ENCODE data around the gene POLR1B.
"Not testable (repeated sequence)": the region's sequence is repeated elsewhere in the genome, so short reads cannot be mapped to it uniquely, and the experiment has no call there.

The POLR1B gene

GRCh38 chr2:112602917-112603316 is 60.7 kb downstream of the POLR1B start:
- no peak for DNase-seq

- DNase-seq, result no peak
These were observed 61.5 kb downstream of the POLR1B start for GRCh38 chr2:112603731-112604130.

- DNase-seq, result no peak
These were observed 62.7 kb downstream of the POLR1B start for GRCh38 chr2:112604952-112605351.

- no peak for DNase-seq
These were observed 63.7 kb downstream of the POLR1B start for GRCh38 chr2:112605926-112606325.

GRCh38 chr2:112606547-112606946 is 64.3 kb downstream of the POLR1B start:
- DNase-seq, result no peak

- no peak for DNase-seq
These were observed 65.6 kb downstream of the POLR1B start for GRCh38 chr2:112607680-112608438.

GRCh38 chr2:112609320-112609719 is 67.1 kb downstream of the POLR1B start:
- not testable (repeated sequence) for DNase-seq

- DNase-seq, result not testable (repeated sequence)
These were observed 70.0 kb downstream of the POLR1B start for GRCh38 chr2:112612283-112612682.

- DNase-seq, result peak; percentile 18
These were observed 72.1 kb downstream of the POLR1B start for GRCh38 chr2:112614201-112614840.

GRCh38 chr2:112615051-112615450 is 72.8 kb downstream of the POLR1B start:
- DNase-seq, result no peak

- not testable (repeated sequence) for DNase-seq
These were observed 73.5 kb downstream of the POLR1B start for GRCh38 chr2:112615798-112616197.

- no peak for DNase-seq
These were observed 76.1 kb downstream of the POLR1B start for GRCh38 chr2:112618383-112618782.

- DNase-seq, result no peak
These were observed 79.7 kb downstream of the POLR1B start for GRCh38 chr2:112621790-112622527.

- DNase-seq, result no peak
These were observed 80.2 kb downstream of the POLR1B start for GRCh38 chr2:112622528-112622849.

- DNase-seq, result no peak
These were observed 81.9 kb downstream of the POLR1B start for GRCh38 chr2:112623913-112624777.

GRCh38 chr2:112625474-112626114 is 83.3 kb downstream of the POLR1B start:
- DNase-seq, result no peak

- DNase-seq, result peak; percentile 63
These were observed 84.4 kb downstream of the POLR1B start for GRCh38 chr2:112626604-112627059.

All from eye (tissue), 1 donor.